IPS-15b (cell line): Measurements from ENCODE around the gene OSBPL10.
A peak's percentile ranks its signal among the peaks of the same experiment; 100 is the strongest.

Experiments
- H3K27me3 ChIP-seq: one replicate; pipeline ENCODE4 v1.6.1; 2013; ENCODE audit warnings: low read length; ENCODE audit not compliant: control insufficient read depth, insufficient read depth
- H3K36me3 ChIP-seq: one replicate; pipeline ENCODE4 v1.6.1; 2013; ENCODE audit warnings: low read length; ENCODE audit not compliant: control insufficient read depth, insufficient read depth
- H3K4me1 ChIP-seq: one replicate; pipeline ENCODE4 v1.6.1; 2013; ENCODE audit warnings: mild to moderate bottlenecking, low read length; ENCODE audit not compliant: control insufficient read depth, insufficient read depth
- H3K4me3 ChIP-seq: one replicate; pipeline ENCODE4 v1.5.1; 2013; ENCODE audit warnings: low read depth, low read length
- H3K9ac ChIP-seq: one replicate; pipeline ENCODE4 v1.6.1; 2013; ENCODE audit warnings: low read depth, mild to moderate bottlenecking, low read length
- H3K9me3 ChIP-seq: one replicate; pipeline ENCODE4 v1.6.1; 2013; ENCODE audit warnings: mild to moderate bottlenecking, low read length; ENCODE audit not compliant: control insufficient read depth, insufficient read depth

The OSBPL10 gene

GRCh38 chr3:31984321-31984720 is 3.3 kb upstream of the OSBPL10 start:
- no peak overlapping the region for H3K4me3 ChIP-seq

GRCh38 chr3:31980530-31981205 is 394 bp downstream of the OSBPL10 start:
- Histone ChIP-seq H3K4me1 (peaks cover 17% of the 10 kb centered on the region), H3K4me3 (peak overlapping the region; percentile 91), H3K9ac (peak overlapping the region; percentile 74), H3K9me3 (no peaks in the 10 kb centered on the region), H3K27me3 (peaks cover 7% of the 10 kb centered on the region), H3K36me3 (no peaks in the 10 kb centered on the region)

More at GRCh38 chr3:31984321-31984720, 3.3 kb upstream of the OSBPL10 start:
- Histone ChIP-seq H3K36me3 (peaks cover 12% of the 10 kb centered on the region), H3K27me3 (peaks cover 7% of the 10 kb centered on the region), H3K9ac (no peak overlapping the region), H3K9me3 (peaks cover 2% of the 10 kb centered on the region), H3K4me1 (peaks cover 11% of the 10 kb centered on the region)

GRCh38 chr3:31979001-31979697 is 1.9 kb downstream of the OSBPL10 start:
- peaks cover 7% of the 10 kb centered on the region for H3K27me3 ChIP-seq
- H3K9ac ChIP-seq, result no peak overlapping the region
- peak overlapping the region; percentile 36 for H3K4me3 ChIP-seq
- H3K4me1 ChIP-seq, result peaks cover 17% of the 10 kb centered on the region
- no peaks in the 10 kb centered on the region for H3K9me3 ChIP-seq
- H3K36me3 ChIP-seq, result no peaks in the 10 kb centered on the region

GRCh38 chr3:31978553-31978952 is 2.5 kb downstream of the OSBPL10 start:
- Histone ChIP-seq H3K27me3 (peaks cover 7% of the 10 kb centered on the region), H3K9ac (no peak overlapping the region), H3K4me1 (peaks cover 17% of the 10 kb centered on the region), H3K9me3 (no peaks in the 10 kb centered on the region), H3K36me3 (no peaks in the 10 kb centered on the region), H3K4me3 (no peak overlapping the region)

- H3K9ac ChIP-seq, result no peak overlapping the region
- H3K9me3 ChIP-seq, result no peaks in the 10 kb centered on the region
- peaks cover 17% of the 10 kb centered on the region for H3K4me1 ChIP-seq
- H3K36me3 ChIP-seq, result no peaks in the 10 kb centered on the region
- H3K27me3 ChIP-seq, result peaks cover 7% of the 10 kb centered on the region
- no peak overlapping the region for H3K4me3 ChIP-seq
Observed at GRCh38 chr3:31977736-31978135, 3.3 kb downstream of the OSBPL10 start.

- Histone ChIP-seq H3K9me3 (no peaks in the 10 kb centered on the region), H3K4me3 (no peak overlapping the region), H3K4me1 (peaks cover 9% of the 10 kb centered on the region), H3K9ac (no peak overlapping the region), H3K27me3 (no peaks in the 10 kb centered on the region), H3K36me3 (no peaks in the 10 kb centered on the region)
Observed at GRCh38 chr3:31976302-31976701, 4.8 kb downstream of the OSBPL10 start.

GRCh38 chr3:31974964-31975363 is 6.1 kb downstream of the OSBPL10 start:
- H3K4me3 ChIP-seq, result no peak overlapping the region
- H3K4me1 ChIP-seq, result peaks cover 11% of the 10 kb centered on the region
- H3K9me3 ChIP-seq, result no peaks in the 10 kb centered on the region
- no peak overlapping the region for H3K9ac ChIP-seq
- no peaks in the 10 kb centered on the region for H3K27me3 ChIP-seq
- no peaks in the 10 kb centered on the region for H3K36me3 ChIP-seq

GRCh38 chr3:31974471-31974870 is 6.6 kb downstream of the OSBPL10 start:
- Histone ChIP-seq H3K4me1 (peaks cover 11% of the 10 kb centered on the region), H3K9me3 (no peaks in the 10 kb centered on the region), H3K4me3 (no peak overlapping the region), H3K9ac (no peak overlapping the region), H3K36me3 (no peaks in the 10 kb centered on the region), H3K27me3 (no peaks in the 10 kb centered on the region)

GRCh38 chr3:31973837-31974236 is 7.2 kb downstream of the OSBPL10 start:
- peaks cover 13% of the 10 kb centered on the region for H3K4me1 ChIP-seq

GRCh38 chr3:31973081-31973480 is 8.0 kb downstream of the OSBPL10 start:
- no peak overlapping the region for H3K4me3 ChIP-seq
- H3K9ac ChIP-seq, result no peak overlapping the region
- H3K27me3 ChIP-seq, result no peaks in the 10 kb centered on the region
- H3K36me3 ChIP-seq, result no peaks in the 10 kb centered on the region
- no peaks in the 10 kb centered on the region for H3K9me3 ChIP-seq
- peaks cover 15% of the 10 kb centered on the region for H3K4me1 ChIP-seq

More at GRCh38 chr3:31973837-31974236, 7.2 kb downstream of the OSBPL10 start:
- H3K9ac ChIP-seq, result no peak overlapping the region
- H3K4me3 ChIP-seq, result no peak overlapping the region
- no peaks in the 10 kb centered on the region for H3K27me3 ChIP-seq
- H3K36me3 ChIP-seq, result no peaks in the 10 kb centered on the region
- no peaks in the 10 kb centered on the region for H3K9me3 ChIP-seq

GRCh38 chr3:31971607-31972006 is 9.5 kb downstream of the OSBPL10 start:
- H3K9me3 ChIP-seq, result no peaks in the 10 kb centered on the region
- no peaks in the 10 kb centered on the region for H3K27me3 ChIP-seq
- H3K4me3 ChIP-seq, result no peak overlapping the region
- no peak overlapping the region for H3K9ac ChIP-seq
- no peaks in the 10 kb centered on the region for H3K36me3 ChIP-seq
- peaks cover 15% of the 10 kb centered on the region for H3K4me1 ChIP-seq

- Histone ChIP-seq H3K9ac (no peak overlapping the region), H3K4me3 (no peak overlapping the region), H3K9me3 (no peaks in the 10 kb centered on the region), H3K27me3 (no peaks in the 10 kb centered on the region), H3K36me3 (no peaks in the 10 kb centered on the region), H3K4me1 (peaks cover 15% of the 10 kb centered on the region)
Observed at GRCh38 chr3:31968927-31969418, 12.1 kb downstream of the OSBPL10 start.
